Glomerular visceral epithelial cell (primary cell): ENCODE data around the gene DYSF.

Experiments
- DNase-seq: peaks from one replicate; pipeline ENCODE4 v3.0.0-alpha.2; 2016; ENCODE audit errors: extremely low spot score

DYSF gene

DNA sequence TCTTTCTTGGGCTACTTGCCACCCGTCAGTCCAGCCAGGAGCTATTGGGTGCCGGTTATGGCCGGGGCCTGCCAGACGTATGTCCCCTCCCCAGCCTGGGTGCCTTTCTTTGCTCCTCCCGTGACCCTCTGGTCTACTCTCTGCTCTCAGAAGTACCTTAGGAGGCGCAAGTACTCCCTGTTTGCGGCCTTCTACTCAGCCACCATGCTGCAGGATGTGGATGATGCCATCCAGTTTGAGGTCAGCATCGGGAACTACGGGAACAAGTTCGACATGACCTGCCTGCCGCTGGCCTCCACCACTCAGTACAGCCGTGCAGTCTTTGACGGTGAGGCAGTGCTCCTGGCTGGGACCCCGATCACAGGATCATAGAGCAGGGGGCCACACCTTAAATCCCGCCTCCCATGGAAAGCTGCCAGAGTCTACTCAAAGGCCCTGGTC, 99.5 kb downstream of the DYSF start:
- no peak for DNase-seq

DNA sequence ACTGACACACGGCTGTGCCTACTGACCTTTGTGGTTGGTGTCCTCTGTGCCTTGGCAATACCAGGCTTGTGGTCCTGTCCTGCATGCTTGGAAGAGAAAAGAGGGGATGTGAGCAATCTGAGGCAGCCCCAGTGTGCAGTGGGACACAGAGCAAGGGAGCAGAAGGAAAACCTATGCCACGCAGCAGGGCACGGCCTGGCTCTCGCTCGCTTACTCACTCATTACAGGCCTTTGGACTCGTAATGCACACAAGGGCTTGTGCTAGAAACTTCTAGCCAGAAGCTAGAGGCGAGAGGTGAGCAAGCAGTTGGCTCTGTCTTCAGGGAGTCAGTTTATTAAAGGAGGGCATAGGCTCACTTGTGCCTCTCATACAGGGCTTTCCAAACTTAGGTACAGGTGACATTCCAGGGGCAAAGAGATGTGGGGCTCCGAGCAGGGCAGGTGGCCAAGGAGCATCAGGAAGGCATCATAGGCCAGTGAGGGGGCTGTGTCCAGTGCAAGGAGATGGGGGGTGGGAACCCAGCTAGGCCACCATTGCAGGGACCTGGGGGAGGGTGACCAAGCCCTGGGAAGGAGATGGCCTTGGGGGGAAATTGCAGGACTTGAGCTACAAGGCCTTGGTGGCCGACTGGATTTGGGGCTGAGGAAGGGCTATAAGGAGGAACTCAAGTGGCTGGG, 100.8 kb downstream of the DYSF start:
- DNase-seq, result no peak

DNA sequence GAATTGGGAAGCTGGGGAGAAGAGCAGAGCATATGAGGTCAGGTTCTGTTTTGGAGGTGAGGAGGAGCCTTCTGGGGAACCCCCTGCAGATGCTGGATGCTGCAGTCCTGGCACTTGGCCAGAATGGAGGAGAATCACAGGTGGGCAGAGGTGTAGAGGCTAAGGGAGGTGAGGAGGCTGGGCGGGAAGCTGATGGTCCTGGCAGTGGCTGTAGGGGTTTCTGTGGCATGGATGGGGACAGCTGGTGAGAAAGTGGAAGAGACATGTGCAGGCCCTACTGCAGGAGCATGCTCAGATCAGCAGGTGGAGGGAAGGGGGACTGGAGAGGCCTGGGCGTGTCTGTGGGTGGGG, 101.3 kb downstream of the DYSF start:
- no peak for DNase-seq

DNA sequence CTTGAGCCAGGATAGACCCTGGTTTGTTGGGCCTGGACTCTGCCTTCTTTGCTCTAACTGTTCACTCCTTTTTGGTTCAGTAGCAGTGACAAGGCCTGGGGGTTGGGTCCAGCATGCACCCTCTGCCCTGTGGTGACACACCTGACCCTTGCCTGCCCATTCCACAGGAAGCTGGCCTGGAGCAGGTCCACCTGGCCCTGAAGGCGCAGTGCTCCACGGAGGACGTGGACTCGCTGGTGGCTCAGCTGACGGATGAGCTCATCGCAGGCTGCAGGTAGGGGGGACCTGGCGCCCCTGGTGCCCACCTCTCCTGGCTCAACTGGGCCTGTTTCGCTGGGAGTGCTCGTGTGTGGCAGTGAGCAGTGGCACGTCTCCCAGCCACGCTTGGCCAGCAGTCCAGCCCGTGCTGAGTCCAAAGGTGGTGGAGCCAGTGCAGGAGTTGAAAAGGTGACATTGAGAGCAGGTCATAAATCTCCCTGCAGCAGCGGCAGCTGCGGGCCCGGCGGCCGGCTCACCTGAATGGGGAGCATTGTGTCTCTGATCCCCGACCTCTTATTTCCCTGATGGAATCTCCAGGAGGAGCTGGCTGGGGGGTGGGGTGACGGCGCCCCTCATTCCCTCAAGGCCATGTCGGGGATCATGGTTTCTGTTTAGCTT, 102.6 kb downstream of the DYSF start:
- no peak for DNase-seq

DNA sequence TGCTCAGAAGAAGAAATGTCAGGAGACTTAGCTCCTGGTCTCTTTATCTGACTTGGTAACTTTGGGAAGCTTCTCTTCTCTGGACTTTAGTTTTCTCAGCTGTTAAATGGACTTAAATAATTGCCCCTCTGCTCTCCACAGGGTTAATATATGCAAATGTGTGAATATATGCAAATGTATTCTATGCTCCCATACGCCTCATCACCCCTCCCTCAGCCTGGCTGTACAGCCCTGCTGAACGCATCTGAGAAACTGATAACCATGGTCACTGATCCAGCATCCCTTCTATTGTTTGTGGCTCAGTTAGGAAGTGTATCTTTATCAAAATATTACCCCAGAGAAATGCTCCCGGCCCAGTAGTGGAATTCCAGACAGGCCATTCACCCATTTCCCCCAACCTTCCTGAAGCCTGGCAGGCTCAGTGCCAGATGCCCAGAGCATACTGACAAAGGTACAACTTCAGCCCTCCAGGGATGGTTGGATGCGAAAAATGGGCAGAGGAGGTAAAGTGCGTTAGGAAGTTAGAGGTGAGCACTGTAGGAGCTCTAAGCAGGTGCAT, 103.4 kb downstream of the DYSF start:
- no peak for DNase-seq

DNA sequence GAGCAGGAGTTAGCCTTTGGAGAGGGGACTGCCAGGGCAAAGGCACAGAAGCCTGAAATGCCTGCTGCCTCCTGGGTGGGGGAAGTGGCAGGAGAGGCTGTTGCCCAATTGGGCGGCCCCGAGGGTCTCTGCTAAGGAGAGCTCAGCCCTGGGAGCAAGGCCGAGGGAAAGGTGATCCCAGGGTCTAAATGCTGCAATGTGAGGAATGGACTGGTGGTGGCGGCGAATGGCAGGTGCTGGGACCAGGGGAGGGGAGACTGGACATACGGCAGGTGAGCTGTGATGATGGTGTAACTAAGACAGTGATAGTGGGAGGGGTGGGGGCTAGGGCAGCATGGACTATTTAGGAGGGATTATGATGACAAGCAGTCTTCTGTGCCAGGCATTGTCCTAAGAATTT, 104.0 kb downstream of the DYSF start:
- DNase-seq, result no peak

DNA sequence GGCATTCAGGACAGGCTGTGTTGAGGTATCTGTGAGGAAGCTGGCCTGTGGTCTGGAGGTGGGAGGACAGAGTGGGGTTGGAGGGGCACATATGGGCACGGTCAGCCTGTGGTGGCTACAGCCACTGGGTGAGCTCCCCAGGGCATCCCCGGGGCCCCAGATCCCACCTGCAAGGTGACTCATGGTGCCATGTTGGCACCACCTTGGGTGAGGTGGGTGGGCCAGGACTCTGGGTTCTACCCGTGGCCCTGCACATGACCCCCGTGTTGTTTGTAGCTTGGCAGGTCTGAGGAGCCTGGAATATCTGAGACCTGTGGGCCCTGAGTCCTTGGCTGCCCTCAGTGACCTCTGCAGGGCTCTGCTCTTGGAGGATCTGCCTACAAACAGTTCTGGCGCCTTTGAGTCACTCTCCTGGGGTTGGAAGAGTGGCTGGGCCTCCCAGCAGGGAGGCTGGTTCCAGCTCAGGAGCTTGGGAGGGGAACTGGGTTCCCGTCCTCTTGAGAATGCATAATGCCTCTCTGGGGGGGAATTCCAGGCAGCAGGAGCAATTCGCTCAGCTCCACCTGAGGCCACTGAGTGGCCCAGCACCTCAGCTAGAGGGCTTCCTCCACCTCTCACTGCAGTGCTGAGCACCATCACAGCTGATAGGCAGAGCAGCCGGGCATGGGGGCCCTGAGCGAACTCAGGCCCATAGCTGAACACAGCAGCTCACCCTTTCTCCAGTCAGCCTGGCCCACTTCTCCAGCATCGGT, 105.1 kb downstream of the DYSF start:
- peak; percentile 85 for DNase-seq

DNA sequence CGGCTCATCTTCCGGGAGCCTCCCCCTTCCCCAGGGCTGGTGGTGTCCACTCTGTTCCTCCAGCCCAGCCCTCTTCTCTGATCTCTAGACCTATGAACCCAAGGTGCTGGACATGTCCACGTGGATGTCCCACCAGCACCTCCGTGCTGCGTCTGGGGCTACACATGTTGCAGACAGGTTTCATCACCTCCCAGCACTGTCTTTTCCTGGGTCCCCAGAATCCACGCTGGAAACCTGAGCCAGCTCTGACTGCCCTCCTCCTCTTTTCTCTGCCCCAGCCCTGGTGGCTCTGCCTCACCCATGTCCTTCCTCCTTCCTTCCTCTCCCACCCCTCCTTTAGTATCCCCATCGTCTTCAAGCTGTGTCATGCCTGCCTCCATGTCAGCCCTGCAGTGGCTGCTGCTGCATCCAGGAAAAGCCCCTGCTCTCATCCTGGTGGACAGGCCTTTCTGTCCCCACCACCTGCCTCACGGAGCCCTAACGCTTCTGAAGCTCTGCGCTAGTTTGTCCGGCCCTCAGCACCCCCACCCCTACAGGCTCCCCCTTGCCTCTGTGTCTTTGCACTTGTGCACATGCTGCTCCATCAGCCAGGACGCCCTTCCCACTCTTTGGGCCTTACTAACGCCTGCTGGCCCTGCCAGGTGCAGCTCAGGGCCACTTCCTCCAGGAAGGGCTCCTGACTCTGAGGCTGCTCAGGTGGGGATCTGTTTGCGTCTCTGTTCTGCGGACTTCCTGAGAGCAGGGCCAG, 105.9 kb downstream of the DYSF start:
- DNase-seq, result no peak

DNA sequence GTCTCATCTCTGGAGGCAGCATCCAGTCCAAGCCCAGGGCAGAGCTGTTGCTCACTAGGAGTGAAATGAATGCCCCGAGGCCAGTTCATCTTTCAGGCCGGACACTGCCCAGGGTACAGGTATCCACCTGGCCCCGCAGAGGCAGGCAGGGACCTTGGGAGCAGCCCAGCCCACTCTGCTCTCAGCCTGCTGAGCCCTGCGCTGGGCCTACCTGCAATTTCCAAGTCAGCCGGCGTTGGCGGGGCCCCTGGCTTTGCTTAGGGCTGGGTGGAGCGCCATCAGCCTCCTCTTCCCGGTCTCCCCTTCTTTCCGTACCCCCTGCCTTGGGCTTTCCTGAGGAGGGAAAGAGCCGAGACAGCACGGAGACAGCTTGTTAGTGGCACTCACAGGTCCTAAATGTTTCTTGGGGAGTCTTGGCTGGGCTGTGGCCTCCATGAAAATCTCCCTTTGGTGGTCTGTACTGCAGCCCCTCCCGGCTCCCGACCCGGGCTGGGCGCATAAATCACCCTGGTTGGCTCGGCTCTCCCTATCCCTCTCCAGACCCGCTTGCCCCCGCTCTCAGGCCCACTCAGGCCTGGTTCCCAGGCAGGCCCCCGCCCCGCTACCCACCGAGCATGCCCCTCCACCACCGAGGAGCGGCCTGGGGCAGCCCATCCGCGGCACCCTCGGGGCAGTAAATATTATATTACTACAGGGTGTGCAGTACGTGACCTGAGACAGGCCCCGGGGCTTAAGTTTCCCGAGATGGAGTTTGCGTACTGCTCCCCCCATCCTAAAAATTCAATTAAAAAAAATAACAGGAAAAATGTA, 106.7 kb downstream of the DYSF start:
- no peak for DNase-seq

DNA sequence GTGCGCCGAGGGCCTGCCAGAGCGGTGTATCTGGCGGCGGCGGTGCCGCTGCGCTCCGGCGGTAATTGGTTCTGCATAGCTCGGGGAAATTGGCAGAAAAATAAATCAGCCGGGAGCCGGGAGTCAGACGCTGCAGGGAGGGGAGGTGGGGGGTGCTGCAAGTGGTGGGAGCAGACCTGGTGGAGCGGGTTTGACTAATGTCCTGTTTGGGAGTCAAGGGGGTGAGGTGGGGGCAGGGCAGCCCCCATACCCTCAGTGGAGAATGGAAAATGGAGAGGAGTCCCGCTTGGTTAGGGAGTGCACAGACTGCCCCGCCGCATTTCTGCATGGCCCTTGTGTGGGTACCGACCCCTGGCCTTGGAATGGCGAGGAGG, 107.3 kb downstream of the DYSF start:
- DNase-seq, result no peak

DNA sequence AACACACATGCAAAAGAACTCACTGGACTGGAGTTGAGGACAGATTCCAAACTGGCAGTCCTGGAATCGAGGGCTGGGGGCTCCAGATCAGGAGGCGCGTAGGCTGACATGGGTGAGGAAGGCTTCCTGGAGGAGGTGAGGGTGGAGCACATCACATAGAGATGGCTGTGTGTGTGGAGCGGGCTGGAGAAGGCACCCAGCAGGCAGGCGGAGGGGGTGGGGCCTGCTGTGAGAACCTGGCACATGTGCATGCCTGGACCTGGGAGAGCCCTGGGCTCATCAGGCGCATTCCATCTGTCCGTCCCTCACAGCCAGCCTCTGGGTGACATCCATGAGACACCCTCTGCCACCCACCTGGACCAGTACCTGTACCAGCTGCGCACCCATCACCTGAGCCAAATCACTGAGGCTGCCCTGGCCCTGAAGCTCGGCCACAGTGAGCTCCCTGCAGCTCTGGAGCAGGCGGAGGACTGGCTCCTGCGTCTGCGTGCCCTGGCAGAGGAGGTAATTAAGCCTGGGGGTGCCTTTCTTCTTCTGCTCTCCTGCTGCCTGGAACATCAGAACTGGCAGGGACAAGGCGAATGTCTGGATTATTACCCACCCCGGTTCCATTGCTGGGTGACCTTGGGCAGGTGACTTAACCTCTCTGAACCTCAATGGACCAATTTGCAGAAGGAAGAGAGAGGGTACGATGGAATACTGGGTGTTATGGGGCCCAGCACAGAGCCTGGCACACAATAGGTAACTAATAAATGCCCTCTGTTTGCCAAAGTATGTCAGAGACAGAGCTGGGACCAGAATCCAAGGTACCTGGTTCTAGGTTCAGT, 108.3 kb downstream of the DYSF start:
- DNase-seq, result no peak

DNA sequence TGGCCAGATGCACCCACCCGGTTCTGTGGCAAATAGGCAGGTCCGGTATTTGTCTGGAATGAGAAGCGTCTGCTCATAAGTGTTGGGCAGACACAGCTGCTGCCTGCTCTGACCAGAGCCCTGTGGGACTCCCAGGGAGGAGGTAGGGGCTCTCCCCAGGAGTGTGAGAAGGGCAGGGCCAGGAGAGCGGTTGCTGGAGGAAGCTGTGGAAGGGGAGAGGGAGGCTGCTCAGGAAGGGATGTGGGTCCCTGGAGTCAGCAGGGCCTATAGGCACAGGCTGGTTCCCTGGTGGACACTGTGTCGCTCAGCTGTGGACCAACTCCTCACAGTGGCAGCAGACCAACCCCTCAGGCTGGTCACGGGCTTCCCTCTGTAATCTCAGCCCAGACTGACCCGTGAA, 109.2 kb downstream of the DYSF start:
- no peak for DNase-seq

DNA sequence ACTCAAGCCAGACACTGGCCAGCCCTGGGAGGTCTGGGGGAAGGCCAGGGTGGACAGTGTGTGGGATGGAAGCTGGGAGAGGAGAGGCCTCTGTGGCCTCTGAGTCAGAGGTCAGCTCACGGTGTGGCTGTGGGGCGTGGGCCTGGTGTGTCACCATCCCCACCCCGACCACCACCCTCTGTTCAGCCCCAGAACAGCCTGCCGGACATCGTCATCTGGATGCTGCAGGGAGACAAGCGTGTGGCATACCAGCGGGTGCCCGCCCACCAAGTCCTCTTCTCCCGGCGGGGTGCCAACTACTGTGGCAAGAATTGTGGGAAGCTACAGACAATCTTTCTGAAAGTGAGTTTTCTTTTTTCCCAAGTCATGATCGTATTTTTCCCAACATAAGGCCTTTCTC, 110.5 kb downstream of the DYSF start:
- DNase-seq, result peak; percentile 19

DNA sequence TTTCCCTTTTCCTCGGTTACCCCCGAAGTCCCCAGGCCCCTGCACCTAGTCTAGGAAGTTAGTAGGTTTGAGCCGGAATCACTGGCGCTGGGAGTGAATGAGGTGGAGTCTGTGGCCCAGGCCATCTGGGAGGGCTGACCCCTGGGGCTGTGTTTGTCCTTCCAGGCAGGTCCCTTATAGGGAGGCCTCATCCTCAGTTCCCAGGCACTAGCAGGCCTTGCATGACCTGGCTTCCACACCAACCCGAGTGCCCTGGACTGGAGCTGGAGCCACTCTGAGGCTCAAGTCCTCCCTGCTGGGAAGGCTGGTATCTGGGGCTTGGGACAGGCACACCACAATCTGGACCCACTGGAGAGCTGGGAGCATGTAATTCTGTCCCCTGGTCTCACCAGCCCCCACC, 111.0 kb downstream of the DYSF start:
- DNase-seq, result no peak

DNA sequence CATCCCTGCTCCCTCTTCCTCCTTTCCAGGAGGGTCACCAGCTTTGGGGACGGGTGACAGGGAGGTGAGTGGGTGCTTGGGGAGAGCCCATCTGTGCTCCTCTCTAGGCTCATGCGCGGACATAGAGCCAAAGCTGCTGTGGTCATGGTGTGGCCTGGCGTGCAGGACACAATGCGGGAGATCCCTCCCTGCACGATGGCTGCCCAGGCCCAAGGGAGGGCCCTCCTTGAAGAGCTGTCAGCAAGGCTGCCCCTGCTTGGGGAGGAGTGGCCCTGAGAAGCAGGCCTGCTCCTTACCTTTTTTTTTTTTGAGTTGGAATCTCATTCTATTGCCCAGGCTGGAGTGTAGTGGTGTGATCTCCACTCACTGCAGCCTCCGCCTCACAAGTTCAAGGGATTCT, 111.4 kb downstream of the DYSF start:
- no peak for DNase-seq

DNA sequence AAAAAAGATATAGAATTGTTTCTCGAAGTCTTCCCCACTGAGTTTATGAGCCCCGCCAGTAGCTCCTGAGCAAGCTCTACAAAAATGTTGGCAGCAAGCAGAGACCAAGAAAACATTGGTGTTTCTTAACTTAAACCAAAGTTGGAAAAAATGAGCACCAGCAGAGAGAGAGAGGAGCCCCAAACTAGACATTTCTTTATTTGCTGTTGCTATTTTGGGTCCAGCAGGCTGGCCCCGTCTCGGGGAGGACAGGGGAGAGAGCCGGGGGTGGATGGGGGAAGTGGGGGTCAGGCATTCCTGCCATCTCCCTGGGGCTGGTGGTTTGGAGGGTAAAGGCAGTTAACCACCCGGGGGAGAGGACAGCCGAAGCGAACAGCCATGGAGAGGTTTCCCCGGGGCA, 113.0 kb downstream of the DYSF start:
- no peak for DNase-seq

DNA sequence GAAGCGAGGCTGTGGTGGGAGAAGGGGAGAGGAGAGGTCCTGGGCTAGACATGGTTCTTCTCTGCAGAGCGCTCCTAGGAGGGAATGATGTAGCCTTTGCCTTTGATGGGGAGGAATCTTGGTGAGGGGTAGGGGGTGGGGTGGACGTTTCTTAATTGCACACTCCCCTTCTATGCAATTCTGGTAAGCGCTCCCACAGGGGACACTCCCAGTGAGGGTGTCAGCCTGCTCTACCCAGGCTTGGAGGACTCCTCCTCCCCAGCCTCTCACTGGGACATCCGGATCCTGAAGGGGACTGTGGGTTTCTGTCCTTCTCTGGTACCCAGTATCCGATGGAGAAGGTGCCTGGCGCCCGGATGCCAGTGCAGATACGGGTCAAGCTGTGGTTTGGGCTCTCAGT, 114.3 kb downstream of the DYSF start:
- DNase-seq, result no peak

DNA sequence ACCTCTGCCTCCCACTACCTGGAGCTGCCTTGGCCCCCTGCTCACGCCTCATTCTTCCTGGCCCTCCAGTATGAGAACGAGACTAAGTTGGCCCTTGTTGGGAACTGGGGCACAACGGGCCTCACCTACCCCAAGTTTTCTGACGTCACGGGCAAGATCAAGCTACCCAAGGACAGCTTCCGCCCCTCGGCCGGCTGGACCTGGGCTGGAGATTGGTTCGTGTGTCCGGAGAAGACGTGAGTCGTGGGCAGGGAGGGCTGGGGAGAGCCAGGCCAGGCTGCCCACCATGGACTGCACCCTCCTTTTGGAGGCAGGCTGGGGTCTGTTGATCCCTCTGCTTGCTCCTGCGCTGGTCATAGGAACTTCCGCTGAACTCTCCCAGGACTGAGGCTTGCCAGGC, 114.7 kb downstream of the DYSF start:
- no peak for DNase-seq

DNA sequence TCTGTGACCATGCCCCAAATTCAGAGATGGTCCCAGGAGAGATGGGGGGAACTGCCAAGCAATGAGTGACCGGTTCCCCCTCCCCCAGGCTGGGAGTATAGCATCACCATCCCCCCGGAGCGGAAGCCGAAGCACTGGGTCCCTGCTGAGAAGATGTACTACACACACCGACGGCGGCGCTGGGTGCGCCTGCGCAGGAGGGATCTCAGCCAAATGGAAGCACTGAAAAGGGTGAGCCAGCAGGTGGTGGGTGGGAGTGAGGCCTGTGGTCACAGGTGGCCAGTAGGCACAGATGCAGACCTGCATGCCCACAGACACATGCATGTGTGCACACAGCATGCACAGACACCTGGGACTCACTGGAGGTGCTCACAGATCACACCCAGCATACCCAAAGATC, 117.2 kb downstream of the DYSF start:
- DNase-seq, result no peak

DNA sequence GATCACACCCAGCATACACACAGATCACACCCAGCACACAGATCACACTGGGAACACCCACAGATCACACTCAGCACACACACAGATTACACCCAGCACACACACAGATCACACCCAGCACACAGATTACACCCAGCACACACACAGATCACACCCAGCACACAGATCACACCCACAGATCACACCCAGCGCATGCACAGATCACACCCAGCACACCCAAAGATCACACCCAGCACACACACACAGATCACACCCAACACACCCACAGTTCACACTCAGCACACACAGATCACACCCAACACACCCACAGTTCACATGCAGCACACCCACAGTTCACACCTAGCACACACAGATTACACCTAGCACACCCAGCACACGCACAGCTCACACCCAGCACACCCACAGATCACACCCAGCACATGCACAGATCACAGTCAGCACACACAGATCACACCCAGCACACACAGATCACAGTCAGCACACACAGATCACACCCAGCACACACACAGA, 117.6 kb downstream of the DYSF start:
- DNase-seq, result no peak
